Measurements from ENCODE around the gene PLD1.
"Not testable (repeated sequence)": the region's sequence is repeated elsewhere in the genome, so short reads cannot be mapped to it uniquely, and the experiment has no call there.

PLD1 gene

GRCh38 chr3:171809861-171810628, at the start of gene PLD1:
TSS of gene PLD1 (minus strand) at chr3:171810483. CDS start at chr3:171738051, 72,432 bp downstream.
- DNase-seq: peak; percentile 5

GRCh38 chr3:171858770-171859169, 48.5 kb upstream of the PLD1 start:
- DNase-seq: not testable (repeated sequence)

GRCh38 chr3:171854649-171855305, 44.5 kb upstream of the PLD1 start:
- no peak for DNase-seq

- DNase-seq: no peak
These were observed 41.4 kb upstream of the PLD1 start for GRCh38 chr3:171851660-171852058.

GRCh38 chr3:171850960-171851659, 40.8 kb upstream of the PLD1 start:
- no peak for DNase-seq

- DNase-seq: no peak
These were observed 40.2 kb upstream of the PLD1 start for GRCh38 chr3:171850320-171850959.

- DNase-seq: no peak
These were observed 39.5 kb upstream of the PLD1 start for GRCh38 chr3:171849617-171850319.

GRCh38 chr3:171847595-171848259, 37.4 kb upstream of the PLD1 start:
- DNase-seq: no peak

- DNase-seq: no peak
These were observed 36.9 kb upstream of the PLD1 start for GRCh38 chr3:171847133-171847532.

- DNase-seq: no peak
These were observed 36.3 kb upstream of the PLD1 start for GRCh38 chr3:171846597-171846996.

- no peak for DNase-seq
These were observed 35.4 kb upstream of the PLD1 start for GRCh38 chr3:171845481-171846284.

- no peak for DNase-seq
These were observed 34.6 kb upstream of the PLD1 start for GRCh38 chr3:171844873-171845272.

- DNase-seq: no peak
These were observed 32.7 kb upstream of the PLD1 start, which contains the start of gene TMEM212 for GRCh38 chr3:171842864-171843518. TSS of gene TMEM212 (plus strand) at chr3:171843349. CDS start at chr3:171843384, 35 bp downstream.

GRCh38 chr3:171841620-171842000, 31.3 kb upstream of the PLD1 start:
- DNase-seq: no peak

- no peak for DNase-seq
These were observed 30.7 kb upstream of the PLD1 start for GRCh38 chr3:171840811-171841619.

GRCh38 chr3:171840445-171840810, 30.1 kb upstream of the PLD1 start:
- DNase-seq: no peak

GRCh38 chr3:171839270-171839669, 29.0 kb upstream of the PLD1 start:
- no peak for DNase-seq

GRCh38 chr3:171838218-171838720, 28.0 kb upstream of the PLD1 start:
- DNase-seq: no peak

- no peak for DNase-seq
These were observed 27.4 kb upstream of the PLD1 start for GRCh38 chr3:171837698-171838097.

- no peak for DNase-seq
These were observed 26.6 kb upstream of the PLD1 start for GRCh38 chr3:171836855-171837254.

All from activated T-cell treated with anti-CD3 and anti-CD28 coated beads for 4 hours (primary cell).